Measurements from ENCODE around the gene ADAMTSL5. TPM values are rescaled to one million over a fixed set of nuclear protein-coding genes. Genes with fewer than 3 reads are reported as not detected.
A peak's percentile ranks its signal among the peaks of the same experiment; 100 is the strongest.

Gene ADAMTSL5
- total and polyA plus RNA-seq, 9 of the 15 experiments (the other 6 are each of a cell fraction or from before 2014, with no cell fraction given), result 1.0 to 11.6 (median 4.1) TPM

DNA sequence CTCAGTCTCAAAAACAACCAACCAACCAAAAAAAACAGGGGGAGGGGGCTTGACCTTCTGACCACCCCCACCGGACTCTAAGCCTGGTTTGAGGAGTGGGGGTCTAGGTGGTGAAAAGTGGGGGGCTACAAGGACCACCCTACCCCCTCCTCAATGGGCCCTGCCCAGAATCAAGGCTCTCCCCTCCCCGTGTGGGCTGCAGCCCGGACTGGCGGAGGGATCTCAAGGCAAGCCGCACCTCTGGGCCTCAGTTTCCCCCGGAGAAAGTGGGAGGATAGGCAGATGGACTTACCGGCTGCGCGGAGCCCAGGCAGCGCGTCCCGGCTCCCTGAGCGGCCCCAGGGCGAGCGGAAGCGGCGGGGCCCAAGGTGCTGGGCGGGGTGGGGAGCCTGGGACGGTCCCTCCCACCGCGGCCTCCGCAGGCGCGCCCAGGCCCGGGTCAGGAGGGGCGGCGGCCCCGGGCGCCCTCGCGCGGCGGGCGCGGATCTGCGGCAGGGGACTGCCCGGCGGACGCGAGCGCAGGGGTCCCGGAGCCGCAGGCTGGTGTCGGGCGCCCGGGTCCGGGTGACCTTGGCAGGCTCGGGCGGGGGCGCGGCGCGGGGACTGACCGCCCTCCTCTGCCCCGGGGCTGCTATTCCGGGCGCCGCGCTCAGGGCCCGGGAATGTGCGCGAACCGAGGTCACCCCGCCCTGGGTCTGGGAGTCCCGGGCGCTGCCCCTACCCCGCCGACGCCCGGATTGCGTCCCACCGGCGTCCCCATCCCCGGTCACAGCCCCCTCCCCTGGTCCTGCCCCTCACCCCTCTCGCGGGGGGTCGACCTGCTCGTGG lies at the start of gene ADAMTSL5 (continued):
- TF ChIP-seq, protein P1, sequence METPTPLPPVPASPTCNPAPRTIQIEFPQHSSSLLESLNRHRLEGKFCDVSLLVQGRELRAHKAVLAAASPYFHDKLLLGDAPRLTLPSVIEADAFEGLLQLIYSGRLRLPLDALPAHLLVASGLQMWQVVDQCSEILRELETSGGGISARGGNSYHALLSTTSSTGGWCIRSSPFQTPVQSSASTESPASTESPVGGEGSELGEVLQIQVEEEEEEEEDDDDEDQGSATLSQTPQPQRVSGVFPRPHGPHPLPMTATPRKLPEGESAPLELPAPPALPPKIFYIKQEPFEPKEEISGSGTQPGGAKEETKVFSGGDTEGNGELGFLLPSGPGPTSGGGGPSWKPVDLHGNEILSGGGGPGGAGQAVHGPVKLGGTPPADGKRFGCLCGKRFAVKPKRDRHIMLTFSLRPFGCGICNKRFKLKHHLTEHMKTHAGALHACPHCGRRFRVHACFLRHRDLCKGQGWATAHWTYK (CRISPR knock-in tag; IDR thresholded peaks at IDR 0.05), result no peak
- no peak for TF ChIP-seq HEY1 (CRISPR knock-in tag; IDR thresholded peaks at IDR 0.05; ENCODE audit: borderline replicate concordance)
- no peak for TF ChIP-seq SMARCB1 (IDR thresholded peaks at IDR 0.05; ENCODE audit: insufficient read length, low read depth)
- TF ChIP-seq ZNF57 (CRISPR knock-in tag; IDR thresholded peaks at IDR 0.05), result no peak
- TF ChIP-seq SETDB1 (IDR thresholded peaks at IDR 0.05; ENCODE audit: low read length), result no peak
- TF ChIP-seq GABPB2 (CRISPR knock-in tag; conservative IDR thresholded peaks at IDR 0.05), result no peak
- no peak for TF ChIP-seq ZNF311 (CRISPR knock-in tag; IDR thresholded peaks at IDR 0.05)
- no peak for TF ChIP-seq ZNF699 (CRISPR knock-in tag; IDR thresholded peaks at IDR 0.05; ENCODE audit: insufficient replicate concordance)
- TF ChIP-seq, protein P2, sequence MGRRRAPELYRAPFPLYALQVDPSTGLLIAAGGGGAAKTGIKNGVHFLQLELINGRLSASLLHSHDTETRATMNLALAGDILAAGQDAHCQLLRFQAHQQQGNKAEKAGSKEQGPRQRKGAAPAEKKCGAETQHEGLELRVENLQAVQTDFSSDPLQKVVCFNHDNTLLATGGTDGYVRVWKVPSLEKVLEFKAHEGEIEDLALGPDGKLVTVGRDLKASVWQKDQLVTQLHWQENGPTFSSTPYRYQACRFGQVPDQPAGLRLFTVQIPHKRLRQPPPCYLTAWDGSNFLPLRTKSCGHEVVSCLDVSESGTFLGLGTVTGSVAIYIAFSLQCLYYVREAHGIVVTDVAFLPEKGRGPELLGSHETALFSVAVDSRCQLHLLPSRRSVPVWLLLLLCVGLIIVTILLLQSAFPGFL (CRISPR knock-in tag; IDR thresholded peaks at IDR 0.05), result no peak
- TF ChIP-seq ASH1L (IDR thresholded peaks at IDR 0.05; ENCODE audit: borderline replicate concordance, low read depth, partially characterized antibody), result no peak
- TF ChIP-seq DDX20 (tag; IDR thresholded peaks at IDR 0.05; ENCODE audit: low read depth), result no peak
- TF ChIP-seq ILF3 (IDR thresholded peaks at IDR 0.05; ENCODE audit: borderline replicate concordance), result no peak
- no peak for TF ChIP-seq KDM4B (IDR thresholded peaks at IDR 0.05; ENCODE audit: borderline replicate concordance in 2 of 2, low read depth in 1 of 2)
- TF ChIP-seq, protein P3, sequence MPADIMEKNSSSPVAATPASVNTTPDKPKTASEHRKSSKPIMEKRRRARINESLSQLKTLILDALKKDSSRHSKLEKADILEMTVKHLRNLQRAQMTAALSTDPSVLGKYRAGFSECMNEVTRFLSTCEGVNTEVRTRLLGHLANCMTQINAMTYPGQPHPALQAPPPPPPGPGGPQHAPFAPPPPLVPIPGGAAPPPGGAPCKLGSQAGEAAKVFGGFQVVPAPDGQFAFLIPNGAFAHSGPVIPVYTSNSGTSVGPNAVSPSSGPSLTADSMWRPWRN (IDR thresholded peaks at IDR 0.05; ENCODE audit: low read depth), result no peak
- TF ChIP-seq SP1 (CRISPR knock-in tag; IDR thresholded peaks at IDR 0.05), result peak; percentile 45; the same call in 1 of the 2 replicates
- TF ChIP-seq ZNF224 (CRISPR knock-in tag; IDR thresholded peaks at IDR 0.05), result no peak
- no peak for TF ChIP-seq NFYB (IDR thresholded peaks at IDR 0.05; ENCODE audit: extremely low read depth, insufficient read length)
- TF ChIP-seq ZNF316 (IDR thresholded peaks at IDR 0.05), result no peak
- no peak for TF ChIP-seq HSF4 (CRISPR knock-in tag; IDR thresholded peaks at IDR 0.05; ENCODE audit: borderline replicate concordance)
- no peak for TF ChIP-seq ZFP30 (CRISPR knock-in tag; IDR thresholded peaks at IDR 0.05; ENCODE audit: borderline replicate concordance)
- TF ChIP-seq POLR3A (IDR thresholded peaks at IDR 0.05; ENCODE audit: borderline replicate concordance, extremely low read depth, insufficient read depth, insufficient read length), result no peak
- TF ChIP-seq ZNF124 (CRISPR knock-in tag; IDR thresholded peaks at IDR 0.05), result no peak
- TF ChIP-seq RFX1 (IDR thresholded peaks at IDR 0.05), result no peak
- peak; percentile 98 for TF ChIP-seq GATAD2B (IDR thresholded peaks at IDR 0.05; ENCODE audit: borderline replicate concordance)
- TF ChIP-seq, protein P4, sequence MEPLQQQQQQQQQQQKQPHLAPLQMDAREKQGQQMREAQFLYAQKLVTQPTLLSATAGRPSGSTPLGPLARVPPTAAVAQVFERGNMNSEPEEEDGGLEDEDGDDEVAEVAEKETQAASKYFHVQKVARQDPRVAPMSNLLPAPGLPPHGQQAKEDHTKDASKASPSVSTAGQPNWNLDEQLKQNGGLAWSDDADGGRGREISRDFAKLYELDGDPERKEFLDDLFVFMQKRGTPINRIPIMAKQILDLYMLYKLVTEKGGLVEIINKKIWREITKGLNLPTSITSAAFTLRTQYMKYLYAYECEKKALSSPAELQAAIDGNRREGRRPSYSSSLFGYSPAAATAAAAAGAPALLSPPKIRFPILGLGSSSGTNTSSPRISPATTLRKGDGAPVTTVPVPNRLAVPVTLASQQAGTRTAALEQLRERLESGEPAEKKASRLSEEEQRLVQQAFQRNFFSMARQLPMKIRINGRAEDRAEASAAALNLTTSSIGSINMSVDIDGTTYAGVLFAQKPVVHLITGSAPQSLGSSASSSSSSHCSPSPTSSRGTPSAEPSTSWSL (CRISPR knock-in tag; IDR thresholded peaks at IDR 0.05; ENCODE audit: borderline replicate concordance), result no peak
